Activated CD4-positive, CD25-positive, alpha-beta regulatory T cell treated with anti-CD3 and anti-CD28 coated beads, Interleukin-2, amount 50 U/mL, for 24 hours (primary cell): ENCODE results near the gene ADSS1.
A peak's percentile ranks its signal among the peaks of the same experiment; 100 is the strongest.
"Not testable (repeated sequence)": the region's sequence is repeated elsewhere in the genome, so short reads cannot be mapped to it uniquely, and the experiment has no call there.

Experiments
- ATAC-seq, 2 donors: fragments of 150-1000 bp; cut with Tn5 transposase; one replicate each; pipeline ENCODE4 v1.10.0; 2021; ENCODE audit warnings: mild to moderate bottlenecking in 1 of 2, moderate library complexity in 1 of 2

The ADSS1 gene

DNA sequence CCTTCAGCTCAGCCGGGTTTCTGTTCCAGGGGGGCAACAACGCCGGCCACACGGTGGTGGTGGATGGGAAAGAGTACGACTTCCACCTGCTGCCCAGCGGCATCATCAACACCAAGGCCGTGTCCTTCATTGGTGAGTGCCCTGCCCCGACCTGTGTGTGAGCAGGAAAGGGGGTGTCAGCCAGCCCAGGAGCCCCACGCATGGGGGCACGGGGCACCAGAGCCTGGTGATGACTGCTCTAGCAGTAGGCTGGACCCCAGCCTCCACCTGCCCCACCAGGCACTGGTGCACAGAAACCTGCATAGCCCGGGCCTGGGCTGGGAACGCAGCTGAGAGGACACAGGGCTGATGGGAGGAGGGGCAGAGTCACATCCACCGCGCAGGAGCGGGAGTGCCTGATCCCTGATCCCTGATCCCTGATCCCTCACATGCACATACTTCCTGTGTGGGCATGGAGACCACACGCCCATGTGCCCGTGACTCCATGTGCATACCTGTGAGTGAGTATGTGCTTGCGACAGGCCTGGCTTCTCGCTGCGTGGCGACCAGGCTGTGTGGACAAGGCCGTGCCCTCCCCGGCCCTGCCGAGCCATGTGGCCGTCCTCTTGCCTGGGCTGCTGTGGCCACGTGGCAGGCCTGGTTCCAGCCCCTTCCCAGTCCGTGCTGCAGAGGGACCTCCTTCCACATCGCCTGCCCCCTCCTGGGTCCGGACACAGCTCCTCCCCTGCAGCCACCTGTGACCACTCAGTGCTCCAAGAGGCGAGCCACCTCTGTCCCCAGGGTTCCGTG, 11.2 kb downstream of the ADSS1 start:
- no peak for ATAC-seq

DNA sequence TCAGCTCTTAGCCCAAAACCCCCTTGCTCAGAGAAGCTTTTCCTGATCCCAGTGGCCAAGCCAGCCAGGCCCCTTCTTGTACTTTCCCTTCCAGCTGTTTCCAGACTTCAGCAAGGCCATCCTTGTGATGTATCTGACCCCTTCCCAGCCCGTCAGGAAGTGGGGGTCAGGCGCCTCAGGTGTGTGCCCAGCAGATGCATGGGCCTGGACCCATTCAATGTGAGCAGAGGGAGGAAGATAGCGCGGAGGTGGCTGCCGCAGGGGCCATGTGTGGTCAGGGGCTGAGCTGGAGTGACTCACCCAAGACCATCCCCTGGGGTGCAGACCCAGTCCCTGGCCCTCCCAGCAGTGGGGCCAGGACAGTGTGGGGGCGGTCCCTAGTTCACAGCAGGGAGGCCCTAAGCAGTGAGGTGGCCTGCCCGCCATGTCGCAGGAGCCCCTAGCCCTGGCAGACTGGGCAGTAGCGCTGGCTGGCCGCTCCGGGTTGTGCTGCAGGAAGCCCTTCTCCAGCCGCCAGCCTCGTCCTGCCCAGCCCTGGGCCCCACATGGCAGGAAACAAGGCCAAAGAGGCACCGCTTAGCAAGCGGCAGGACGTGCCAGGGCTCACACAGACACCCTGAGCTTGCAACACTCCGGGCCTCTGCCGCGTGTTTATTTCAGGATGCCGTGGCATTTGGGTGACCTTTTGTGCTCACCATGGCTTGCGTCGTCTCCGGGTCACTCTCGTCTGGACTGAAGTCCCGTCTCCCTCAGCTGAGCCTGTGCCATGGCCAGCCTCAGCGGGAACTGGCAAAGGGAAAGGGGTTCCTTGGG, 12.0 kb downstream of the ADSS1 start:
- no peak for ATAC-seq

DNA sequence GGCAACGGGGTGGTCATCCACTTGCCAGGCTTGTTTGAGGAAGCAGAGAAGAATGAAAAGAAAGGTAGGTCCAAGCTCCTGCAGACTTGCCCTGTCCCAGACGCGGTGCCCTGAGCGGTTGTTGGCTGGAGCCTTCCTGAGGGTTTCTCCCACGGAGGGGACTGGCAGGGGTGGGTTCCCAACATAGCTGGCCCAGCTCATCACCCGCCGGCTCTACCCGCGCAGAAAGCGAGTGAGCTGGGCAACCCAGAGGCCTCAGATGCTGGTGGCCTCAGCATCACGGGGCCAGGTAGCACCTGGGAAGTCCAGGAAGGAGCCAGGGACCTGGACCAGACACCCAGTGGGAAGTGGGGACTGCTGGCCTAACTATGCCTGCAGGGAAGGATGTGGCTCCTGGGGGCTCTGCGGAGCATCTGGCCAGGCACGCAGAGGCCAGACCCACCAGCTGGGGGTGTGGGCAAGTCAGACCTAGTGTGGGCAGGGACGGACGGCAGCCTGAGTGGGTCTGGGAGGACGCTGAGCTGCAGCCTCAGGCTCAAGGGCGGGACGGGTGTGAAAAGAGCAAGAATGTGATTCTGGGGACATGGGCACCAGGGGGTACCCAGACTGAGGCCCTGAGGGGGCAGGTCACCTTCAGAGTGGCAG, 14.5 kb downstream of the ADSS1 start:
- ATAC-seq = no peak

DNA sequence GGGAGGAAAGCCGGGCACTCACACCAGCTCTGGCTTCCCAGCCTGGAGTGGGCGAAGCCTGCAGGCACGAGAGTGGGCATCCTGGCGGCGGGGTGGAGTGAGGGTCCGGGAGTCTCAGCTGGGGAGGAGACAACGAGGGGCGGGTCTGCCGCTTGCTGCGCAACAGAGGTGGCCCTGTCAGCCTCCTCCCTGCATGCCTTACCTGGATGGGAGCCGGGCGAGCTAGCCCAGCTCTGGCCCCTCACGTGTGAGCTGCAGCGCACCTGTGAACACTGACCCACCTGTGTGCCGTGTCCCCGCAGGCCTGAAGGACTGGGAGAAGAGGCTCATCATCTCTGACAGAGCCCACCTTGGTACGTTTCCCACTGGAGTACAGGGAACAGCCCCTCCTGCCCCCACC, 15.0 kb downstream of the ADSS1 start:
- no peak for ATAC-seq

DNA sequence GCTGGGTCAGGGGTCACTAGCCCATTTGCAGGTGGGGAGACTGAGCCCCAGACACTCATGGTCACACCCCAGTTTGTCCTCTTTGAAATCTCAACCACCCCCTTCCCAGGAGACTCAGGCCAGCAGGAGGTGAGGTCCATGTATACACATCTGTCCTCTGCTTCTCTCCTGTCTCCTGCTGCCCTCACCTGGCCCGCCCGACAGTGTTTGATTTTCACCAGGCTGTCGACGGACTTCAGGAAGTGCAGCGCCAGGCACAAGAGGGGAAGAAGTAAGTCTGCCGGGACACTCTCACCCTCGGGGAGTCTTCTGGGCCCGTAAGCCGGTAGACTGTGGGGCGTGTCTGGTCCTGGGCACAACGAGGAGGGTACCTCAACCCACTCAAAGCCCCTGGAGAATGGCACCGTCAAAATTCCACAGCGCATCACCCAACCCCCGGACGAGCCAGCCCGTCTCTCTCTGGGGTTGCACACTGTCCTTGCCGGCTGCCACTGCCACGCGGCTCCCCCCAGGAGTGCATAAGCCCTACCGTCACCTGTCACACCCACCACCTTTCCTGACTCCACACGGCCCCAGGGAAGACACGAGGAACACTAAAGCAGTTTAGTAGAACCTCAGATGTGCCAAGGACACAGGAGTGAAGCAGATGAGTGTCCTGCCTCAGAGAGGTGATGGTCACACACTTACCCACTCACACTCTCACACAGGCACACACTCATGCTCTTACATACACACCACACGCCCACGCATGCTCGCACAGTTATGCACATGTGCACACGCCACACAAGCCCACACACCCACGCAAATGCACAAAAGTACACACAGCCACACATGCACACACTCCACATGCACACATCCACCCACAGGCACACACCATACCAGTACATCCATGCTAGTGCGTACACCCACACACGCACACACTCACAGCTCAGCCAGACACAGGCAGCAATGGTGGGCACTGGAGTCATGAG, 15.8 kb downstream of the ADSS1 start:
- no peak for ATAC-seq

GRCh38 chr14:104741108-104741802, 17.2 kb downstream of the ADSS1 start:
- no peak for ATAC-seq

- no peak for ATAC-seq
Observed at GRCh38 chr14:104741803-104742251, 17.8 kb downstream of the ADSS1 start.

- no peak for ATAC-seq
Observed at GRCh38 chr14:104742586-104743455, 18.8 kb downstream of the ADSS1 start.

- no peak for ATAC-seq
Observed at GRCh38 chr14:104743461-104744380, 19.7 kb downstream of the ADSS1 start.

- no peak for ATAC-seq
Observed at GRCh38 chr14:104744484-104744883, 20.5 kb downstream of the ADSS1 start.

- no peak for ATAC-seq
Observed at GRCh38 chr14:104745431-104745830, 21.4 kb downstream of the ADSS1 start.

DNA sequence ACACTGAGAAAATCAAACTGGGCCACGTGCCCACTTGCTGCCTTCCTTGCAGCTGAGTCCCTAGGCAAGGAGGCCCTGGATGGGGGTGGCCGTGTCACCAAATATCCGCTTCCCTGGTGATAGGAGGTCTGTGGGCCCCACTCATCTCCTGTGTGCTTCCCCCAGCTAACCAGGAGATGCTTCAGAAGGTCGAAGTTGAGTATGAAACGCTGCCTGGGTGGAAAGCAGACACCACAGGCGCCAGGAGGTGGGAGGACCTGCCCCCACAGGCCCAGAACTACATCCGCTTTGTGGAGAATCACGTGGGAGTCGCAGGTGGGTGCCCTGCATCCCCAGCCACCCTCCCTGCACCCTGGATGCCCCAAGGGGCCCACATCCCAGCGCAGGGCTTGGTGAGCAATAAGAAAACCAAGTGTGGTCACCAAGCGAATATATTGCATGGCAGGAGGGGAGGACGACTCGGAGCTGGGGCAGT, 22.1 kb downstream of the ADSS1 start:
- peak; percentile 41 to 53 for ATAC-seq

DNA sequence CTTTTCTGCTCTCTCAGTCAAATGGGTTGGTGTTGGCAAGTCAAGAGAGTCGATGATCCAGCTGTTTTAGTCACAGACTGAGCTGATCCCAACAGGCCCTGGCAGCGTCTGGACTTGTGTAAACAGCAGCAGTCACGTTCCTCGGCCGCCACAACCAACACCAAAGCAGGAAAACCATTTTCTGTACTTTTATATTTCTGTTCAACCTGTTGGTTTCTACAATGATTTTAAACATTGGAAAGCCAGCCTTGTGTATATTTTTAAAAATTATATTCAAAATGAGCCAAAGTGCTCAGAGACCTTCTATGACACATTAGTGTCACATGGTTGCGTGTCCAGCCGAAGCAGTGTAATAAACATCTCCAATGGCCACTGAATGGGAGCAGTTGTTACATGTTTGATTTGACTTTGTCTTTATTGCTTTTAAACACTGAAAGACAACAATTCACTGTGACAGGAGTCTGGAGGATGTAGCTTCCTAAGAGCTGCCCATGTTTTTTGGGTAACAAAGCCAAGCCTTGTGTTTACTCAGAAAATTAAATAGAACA, 23.0 kb downstream of the ADSS1 start:
- no peak for ATAC-seq

- ATAC-seq = no peak
Observed at GRCh38 chr14:104747876-104748275, 23.8 kb downstream of the ADSS1 start.

GRCh38 chr14:104749111-104749649, 25.2 kb downstream of the ADSS1 start:
- no peak for ATAC-seq

DNA sequence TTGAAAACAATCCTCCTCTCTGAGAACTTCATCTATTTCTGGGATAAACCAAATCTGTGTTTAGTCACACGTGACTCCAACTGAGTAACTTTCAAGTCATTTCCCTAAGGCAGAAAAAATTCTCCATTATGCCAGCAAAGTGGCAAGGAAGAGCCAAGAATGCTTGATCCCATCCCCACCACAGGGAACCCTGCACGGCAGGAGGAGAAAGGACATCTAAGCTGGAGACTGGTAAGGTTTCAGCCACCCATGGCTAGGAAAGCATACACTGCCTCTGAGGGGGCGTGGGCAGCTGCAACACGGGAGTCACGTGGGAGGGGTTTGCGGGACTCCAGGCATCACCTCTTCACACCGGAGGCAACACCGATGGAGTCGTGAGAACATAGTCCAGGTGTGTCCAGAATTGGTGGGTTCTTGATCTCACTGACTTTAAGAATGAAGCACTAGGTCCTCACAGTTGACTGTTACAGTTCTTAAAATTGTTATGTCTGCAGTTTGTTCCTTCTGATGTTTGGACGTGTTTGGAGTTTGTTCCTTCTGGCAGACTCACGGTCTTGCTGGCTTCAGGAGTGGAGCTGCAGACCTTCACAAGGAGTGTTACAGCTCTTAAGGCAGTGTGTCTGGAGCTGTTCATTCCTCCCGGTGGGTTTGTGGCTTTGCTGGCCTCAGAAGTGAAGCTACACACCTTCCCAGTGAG, 26.2 kb downstream of the ADSS1 start:
- no peak for ATAC-seq

DNA sequence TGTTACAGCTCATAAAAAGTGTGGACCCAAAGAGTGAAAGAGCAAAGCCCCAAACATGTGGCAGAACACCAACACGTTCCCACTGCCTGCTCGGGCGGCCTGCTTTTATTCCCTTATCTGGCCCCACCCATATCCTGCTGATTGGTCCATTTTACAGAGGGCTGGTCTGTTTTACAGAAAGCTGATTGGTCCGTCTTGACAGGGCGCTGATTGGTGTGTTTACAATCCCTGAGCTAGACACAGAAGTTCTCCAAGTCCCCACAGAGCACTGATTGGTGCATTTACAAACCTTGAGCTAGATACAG, 26.7 kb downstream of the ADSS1 start:
- not testable (repeated sequence) for ATAC-seq
